Suprapubic skin (tissue), 4 donors: Measurements from ENCODE around the gene ICAM5.

Experiments
- EP300 ChIP-seq: sonication (generic); formaldehyde crosslinking; IDR thresholded peaks from one replicate; pipeline ENCODE4 v1.6.1; 2017; ENCODE audit warnings: antibody characterized with exemption
- POLR2AphosphoS5 ChIP-seq, 3 donors: sonication (generic); formaldehyde crosslinking; IDR thresholded peaks; one replicate each; pipeline ENCODE4 v1.6.1; 2017; ENCODE audit warnings: antibody characterized with exemption in 3 of 3
- TF ChIP-seq, protein P1 (sequence below), 2 donors: fragments of 200-600 bp in 1 of 2; fragments of 450-650 bp in 1 of 2; sonication (generic) in 1 of 2; IDR thresholded peaks; one replicate each; pipeline ENCODE4 v1.5.1; 2016 to 2019; ENCODE audit warnings: antibody characterized with exemption in 2 of 2, mild to moderate bottlenecking in 1 of 2, moderate library complexity in 1 of 2

DNA sequence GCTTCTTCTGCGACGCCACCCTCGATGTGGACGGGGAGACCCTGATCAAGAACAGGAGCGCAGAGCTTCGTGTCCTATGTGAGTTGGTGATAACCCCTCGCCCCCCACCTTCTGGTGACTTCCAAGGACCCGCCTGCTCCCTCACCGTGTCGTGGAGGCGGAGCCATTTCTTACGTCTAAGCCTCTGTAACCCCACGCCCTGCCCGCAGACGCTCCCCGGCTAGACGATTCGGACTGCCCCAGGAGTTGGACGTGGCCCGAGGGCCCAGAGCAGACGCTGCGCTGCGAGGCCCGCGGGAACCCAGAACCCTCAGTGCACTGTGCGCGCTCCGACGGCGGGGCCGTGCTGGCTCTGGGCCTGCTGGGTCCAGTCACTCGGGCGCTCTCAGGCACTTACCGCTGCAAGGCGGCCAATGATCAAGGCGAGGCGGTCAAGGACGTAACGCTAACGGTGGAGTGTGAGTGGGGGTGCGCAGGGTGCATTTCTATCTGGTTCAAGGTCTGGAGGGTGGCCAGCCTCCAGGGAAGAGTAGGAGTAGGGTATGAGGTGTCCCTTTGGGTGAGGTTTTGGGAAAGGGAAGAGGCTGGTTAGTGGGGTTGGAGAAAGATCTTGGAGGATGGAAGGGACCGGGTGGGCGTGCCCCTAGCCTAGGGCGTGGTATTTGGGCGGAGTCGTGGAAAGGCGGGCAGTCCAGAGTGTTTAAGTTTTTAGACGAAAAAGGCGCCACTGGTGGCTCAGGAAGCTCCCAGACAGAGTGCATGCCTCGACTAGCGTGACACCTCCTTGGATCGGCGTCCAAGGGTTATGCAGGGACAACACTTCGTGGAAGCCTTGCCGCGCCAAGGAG is 3.3 kb downstream of the ICAM5 start:
- TF ChIP-seq EP300, result no peak
- TF ChIP-seq, protein P1, sequence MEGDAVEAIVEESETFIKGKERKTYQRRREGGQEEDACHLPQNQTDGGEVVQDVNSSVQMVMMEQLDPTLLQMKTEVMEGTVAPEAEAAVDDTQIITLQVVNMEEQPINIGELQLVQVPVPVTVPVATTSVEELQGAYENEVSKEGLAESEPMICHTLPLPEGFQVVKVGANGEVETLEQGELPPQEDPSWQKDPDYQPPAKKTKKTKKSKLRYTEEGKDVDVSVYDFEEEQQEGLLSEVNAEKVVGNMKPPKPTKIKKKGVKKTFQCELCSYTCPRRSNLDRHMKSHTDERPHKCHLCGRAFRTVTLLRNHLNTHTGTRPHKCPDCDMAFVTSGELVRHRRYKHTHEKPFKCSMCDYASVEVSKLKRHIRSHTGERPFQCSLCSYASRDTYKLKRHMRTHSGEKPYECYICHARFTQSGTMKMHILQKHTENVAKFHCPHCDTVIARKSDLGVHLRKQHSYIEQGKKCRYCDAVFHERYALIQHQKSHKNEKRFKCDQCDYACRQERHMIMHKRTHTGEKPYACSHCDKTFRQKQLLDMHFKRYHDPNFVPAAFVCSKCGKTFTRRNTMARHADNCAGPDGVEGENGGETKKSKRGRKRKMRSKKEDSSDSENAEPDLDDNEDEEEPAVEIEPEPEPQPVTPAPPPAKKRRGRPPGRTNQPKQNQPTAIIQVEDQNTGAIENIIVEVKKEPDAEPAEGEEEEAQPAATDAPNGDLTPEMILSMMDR (IDR thresholded peaks at IDR 0.05), result no peak
- TF ChIP-seq POLR2AphosphoS5 (IDR thresholded peaks at IDR 0.05), result no peak
